Mesothelial cell of epicardium (in vitro differentiated cells): Measurements from ENCODE around the gene KRTAP7-1. TPM values are rescaled to one million over a fixed set of nuclear protein-coding genes. Genes with fewer than 3 reads are reported as not detected.

Experiments used
- DNase-seq, 2 experiments: peaks; one replicate each; pipeline ENCODE4 v3.0.0; 2021; ENCODE audit warnings: low spot score in 2 of 2; ENCODE audit not compliant: unreplicated experiment in 2 of 2
- H3K27ac Mint-ChIP-seq: 2 replicates; pipeline ENCODE4 v1.8.0; 2021; ENCODE audit warnings: mixed read lengths
- H3K27me3 Mint-ChIP-seq: 2 replicates; pipeline ENCODE4 v1.8.0; 2021; ENCODE audit warnings: low read depth, mixed read lengths
- H3K36me3 Mint-ChIP-seq: 2 replicates; pipeline ENCODE4 v1.8.0; 2021; ENCODE audit warnings: mixed read lengths
- H3K4me1 Mint-ChIP-seq: 2 replicates; pipeline ENCODE4 v1.8.0; 2021; ENCODE audit warnings: mixed read lengths
- H3K4me3 Mint-ChIP-seq: 2 replicates; pipeline ENCODE4 v1.8.0; 2021; ENCODE audit warnings: mild to moderate bottlenecking, moderate library complexity, mixed read lengths
- H3K9me3 Mint-ChIP-seq: 2 replicates; pipeline ENCODE4 v1.8.0; 2021; ENCODE audit warnings: mixed read lengths
- total RNA-seq: library from RNA; stranded (reverse); gene quantifications from 3 replicates; pipeline ENCODE4 v1.2.1, GENCODE V29; 2021
- TF ChIP-seq, protein P1 (sequence below): fragments of 200-600 bp; sonication (generic); IDR thresholded peaks from one replicate; pipeline ENCODE4 v1.5.0; 2021; ENCODE audit warnings: antibody characterized with exemption; ENCODE audit not compliant: unreplicated experiment

The KRTAP7-1 gene
- total RNA-seq, 1 donor from 2014 or later, result not detected

DNA sequence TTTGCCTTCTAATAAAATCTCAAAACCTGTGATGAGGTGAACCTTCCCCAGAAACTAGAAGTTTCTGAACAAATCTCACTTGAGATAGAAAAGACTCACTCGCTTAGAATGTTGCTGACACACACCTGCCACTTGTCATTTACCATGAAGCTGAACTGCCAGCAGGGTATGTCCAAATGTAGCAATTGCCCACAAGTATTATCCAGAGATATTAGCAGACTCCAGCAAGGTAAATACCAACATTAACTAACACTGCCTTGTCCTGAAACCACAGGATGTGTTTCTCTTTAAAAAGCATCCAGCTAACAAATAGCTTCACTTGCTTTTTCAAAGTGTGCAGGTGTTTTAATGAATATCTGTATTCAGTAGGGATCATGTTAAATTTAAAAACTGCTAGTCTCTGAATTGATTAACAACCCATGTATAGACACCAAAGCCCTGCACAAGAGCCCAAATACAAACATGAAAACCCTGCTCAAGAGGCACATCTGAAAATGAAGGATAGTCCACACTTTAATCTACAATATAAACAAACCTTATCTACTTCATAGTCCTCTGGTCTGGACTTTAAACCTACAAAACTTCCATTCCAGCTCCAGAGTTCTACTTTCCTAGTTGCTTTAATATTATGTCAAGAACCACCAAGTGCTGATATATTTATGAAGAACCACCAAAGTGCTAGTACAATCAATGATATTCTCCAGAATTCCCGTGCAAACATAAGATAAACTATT, 35.8 kb downstream of the KRTAP7-1 start:
- Mint-ChIP-seq H3K4me3 (no peak overlapping the region), H3K27me3 (peaks cover 10% of the 10 kb centered on the region), H3K27ac (no peak overlapping the region), H3K36me3 (no peaks in the 10 kb centered on the region), H3K9me3 (peaks cover 25% of the 10 kb centered on the region), H3K4me1 (no peaks in the 10 kb centered on the region)
- TF ChIP-seq, protein P1, sequence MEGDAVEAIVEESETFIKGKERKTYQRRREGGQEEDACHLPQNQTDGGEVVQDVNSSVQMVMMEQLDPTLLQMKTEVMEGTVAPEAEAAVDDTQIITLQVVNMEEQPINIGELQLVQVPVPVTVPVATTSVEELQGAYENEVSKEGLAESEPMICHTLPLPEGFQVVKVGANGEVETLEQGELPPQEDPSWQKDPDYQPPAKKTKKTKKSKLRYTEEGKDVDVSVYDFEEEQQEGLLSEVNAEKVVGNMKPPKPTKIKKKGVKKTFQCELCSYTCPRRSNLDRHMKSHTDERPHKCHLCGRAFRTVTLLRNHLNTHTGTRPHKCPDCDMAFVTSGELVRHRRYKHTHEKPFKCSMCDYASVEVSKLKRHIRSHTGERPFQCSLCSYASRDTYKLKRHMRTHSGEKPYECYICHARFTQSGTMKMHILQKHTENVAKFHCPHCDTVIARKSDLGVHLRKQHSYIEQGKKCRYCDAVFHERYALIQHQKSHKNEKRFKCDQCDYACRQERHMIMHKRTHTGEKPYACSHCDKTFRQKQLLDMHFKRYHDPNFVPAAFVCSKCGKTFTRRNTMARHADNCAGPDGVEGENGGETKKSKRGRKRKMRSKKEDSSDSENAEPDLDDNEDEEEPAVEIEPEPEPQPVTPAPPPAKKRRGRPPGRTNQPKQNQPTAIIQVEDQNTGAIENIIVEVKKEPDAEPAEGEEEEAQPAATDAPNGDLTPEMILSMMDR, result no peak
- DNase-seq, result no peak

DNA sequence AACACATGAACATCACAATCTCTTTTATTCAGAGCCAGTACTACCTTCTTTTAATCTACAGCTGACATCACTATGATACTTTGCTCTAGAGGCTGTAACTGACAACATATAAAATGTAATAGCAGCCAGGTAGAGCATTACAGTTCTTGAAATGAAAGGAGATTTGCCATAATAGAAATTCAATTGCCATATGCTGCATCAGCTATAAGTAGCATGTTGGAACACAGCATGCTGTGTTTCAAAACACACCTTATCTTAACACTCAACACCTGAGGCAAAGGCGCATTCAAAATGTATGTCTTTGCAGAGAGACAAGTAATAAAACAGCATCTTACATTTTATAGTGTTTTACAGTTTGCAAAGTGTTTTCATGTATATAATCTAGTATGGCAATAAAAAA, 50.3 kb downstream of the KRTAP7-1 start:
- H3K4me3 Mint-ChIP-seq, result no peak overlapping the region
- DNase-seq, result no peak
- H3K9me3 Mint-ChIP-seq, result peaks cover 51% of the 10 kb centered on the region
- peaks cover 4% of the 10 kb centered on the region for H3K27me3 Mint-ChIP-seq
- H3K36me3 Mint-ChIP-seq, result no peaks in the 10 kb centered on the region
- no peaks in the 10 kb centered on the region for H3K4me1 Mint-ChIP-seq
- no peak overlapping the region for H3K27ac Mint-ChIP-seq
- TF ChIP-seq, protein P1, result no peak

Other genes with a start within 250 kb of the KRTAP7-1 start
- not detected in 3 replicates for gene KRTAP22-2, start 239.4 kb downstream of the KRTAP7-1 start, total RNA-seq
- gene KRTAP6-3, start 237.3 kb downstream of the KRTAP7-1 start, total RNA-seq, result not detected in 3 replicates
- gene KRTAP6-2, start 230.9 kb downstream of the KRTAP7-1 start, total RNA-seq, result not detected in 3 replicates
- not detected in 3 replicates for gene KRTAP22-1, start 228.7 kb downstream of the KRTAP7-1 start, total RNA-seq
- not detected in 3 replicates for gene KRTAP6-1, start 215.8 kb downstream of the KRTAP7-1 start, total RNA-seq
- gene KRTAP20-1, start 213.3 kb downstream of the KRTAP7-1 start, total RNA-seq, result not detected in 3 replicates
- gene KRTAP20-4, start 209.1 kb downstream of the KRTAP7-1 start, total RNA-seq, result not detected in 3 replicates
- gene KRTAP20-2, start 194.6 kb downstream of the KRTAP7-1 start, total RNA-seq, result not detected in 3 replicates
- gene KRTAP20-3, start 186.9 kb downstream of the KRTAP7-1 start, total RNA-seq, result not detected in 3 replicates
- gene KRTAP21-3, start 111.0 kb downstream of the KRTAP7-1 start, total RNA-seq, result not detected in 3 replicates
- not detected in 3 replicates for gene KRTAP21-2, start 82.5 kb downstream of the KRTAP7-1 start, total RNA-seq
- not detected in 3 replicates for gene KRTAP21-1, start 74.3 kb downstream of the KRTAP7-1 start, total RNA-seq
- gene KRTAP8-1, start 16.5 kb downstream of the KRTAP7-1 start, total RNA-seq, result not detected in 3 replicates
- gene KRTAP11-1, start 51.8 kb upstream of the KRTAP7-1 start, total RNA-seq, result not detected in 3 replicates
- not detected in 3 replicates for gene KRTAP19-8, start 208.7 kb upstream of the KRTAP7-1 start, total RNA-seq